Activated B cell treated with CpG ODN at 0.5 μM for 24 hours (primary cell): ENCODE measurements around the gene JPH3. TPM values are rescaled to one million over a fixed set of nuclear protein-coding genes. Genes with fewer than 3 reads are reported as not detected.
A peak's percentile ranks its signal among the peaks of the same experiment; 100 is the strongest.

Experiments used
- ATAC-seq: fragments of 200-7000 bp; cut with Tn5 transposase; one replicate; pipeline ENCODE4 v1.10.0; 2021; ENCODE audit warnings: low read depth, mild to moderate bottlenecking, moderate library complexity
- CTCF ChIA-PET: fragments of 350-600 bp; sonication (Branson Sonifier 250); formaldehyde crosslinking; loops from one replicate; lab custom pipeline; 2021; ENCODE audit warnings: antibody characterized with exemption; lab: Charles Lee
- POLR2A ChIA-PET: fragments of 350-600 bp; sonication (Branson Sonifier 250); formaldehyde crosslinking; loops from one replicate; lab custom pipeline; 2021; ENCODE audit warnings: antibody characterized with exemption; lab: Charles Lee
- DNase-seq: peaks from one replicate; pipeline ENCODE4 v3.0.0; 2022
- H3K27ac Mint-ChIP-seq: one replicate; pipeline ENCODE4 v1.8.0; 2020; ENCODE audit warnings: mixed read lengths
- H3K27me3 Mint-ChIP-seq: one replicate; pipeline ENCODE4 v1.8.0; 2021; ENCODE audit warnings: mixed read lengths
- H3K36me3 Mint-ChIP-seq: one replicate; pipeline ENCODE4 v1.8.0; 2021; ENCODE audit warnings: low read depth, mixed read lengths
- H3K4me1 Mint-ChIP-seq: one replicate; pipeline ENCODE4 v1.8.0; 2021; ENCODE audit warnings: mixed read lengths
- H3K4me3 Mint-ChIP-seq: one replicate; pipeline ENCODE4 v1.8.0; 2020; ENCODE audit warnings: mild to moderate bottlenecking, mixed read lengths
- H3K9me3 Mint-ChIP-seq: one replicate; pipeline ENCODE4 v1.8.0; 2020; ENCODE audit warnings: mixed read lengths
- intact Hi-C: fragments of 100-400 bp; cut with micrococcal nuclease; formaldehyde crosslinking; loops from one replicate; pipeline ENCODE4 v1.15.1; 2024
- total RNA-seq: library from RNA; stranded (reverse); gene quantifications from 2 replicates; pipeline ENCODE4 v1.2.3, GENCODE V29; 2022
- TF ChIP-seq, protein P1 (sequence below): fragments of 200-600 bp; IDR thresholded peaks from one replicate; pipeline ENCODE4 v1.8.0; 2022; ENCODE audit warnings: antibody characterized with exemption, mild to moderate bottlenecking

The JPH3 gene
- not detected in 2 replicates for total RNA-seq

DNA sequence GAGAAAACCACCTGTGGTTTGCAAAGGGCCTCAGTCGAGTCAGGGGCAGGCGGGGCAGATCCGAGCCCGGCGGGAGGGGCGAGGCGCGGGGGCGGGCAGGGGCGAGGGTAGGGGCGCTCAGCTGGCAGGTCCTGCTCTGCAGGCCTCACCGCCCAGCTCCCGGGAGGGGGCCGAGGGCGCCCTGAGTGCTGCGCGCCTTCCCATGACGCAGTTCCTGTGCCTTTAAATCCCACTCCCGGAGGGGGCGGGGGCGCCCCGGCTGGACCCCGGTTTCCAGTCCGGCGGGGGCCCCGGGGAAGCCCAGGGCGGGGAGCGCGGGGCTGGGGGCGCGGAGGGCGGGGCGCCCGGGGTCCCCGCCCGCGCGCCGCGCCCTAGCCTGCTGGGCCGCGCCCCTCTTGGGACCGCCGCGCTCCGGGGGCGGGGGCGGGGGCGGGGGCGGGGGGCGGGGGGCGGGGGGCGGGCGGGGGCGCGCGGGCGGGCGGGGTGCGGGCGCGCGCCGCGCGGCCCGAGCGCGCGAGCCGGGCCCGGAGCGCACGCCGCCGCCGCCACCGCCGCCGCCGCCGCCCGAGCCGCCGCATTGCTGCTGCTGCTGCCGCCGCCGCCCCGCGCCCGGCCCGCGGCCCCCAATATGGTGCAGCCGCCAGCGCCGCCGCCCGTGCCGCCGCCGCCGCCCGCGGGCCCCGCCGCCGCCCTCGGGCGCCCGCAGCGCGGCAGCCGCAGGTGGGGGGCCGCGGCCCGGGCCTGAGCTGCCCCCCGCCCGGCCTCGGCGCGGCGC, at the start of gene JPH3:
TSS of gene JPH3 (plus strand) at position 508 of the 775 bp plus-strand sequence. CDS start 639 bp downstream, outside the sequence.
- Mint-ChIP-seq H3K27me3 (peaks cover 58% of the 10 kb centered on the region), H3K4me1 (peaks cover 9% of the 10 kb centered on the region), H3K4me3 (peak within 1 kb of the TSS; percentile 55), H3K9me3 (peaks cover 4% of the 10 kb centered on the region), H3K36me3 (no peaks in the 10 kb centered on the region), H3K27ac (no peak within 1 kb of the TSS)
- TF ChIP-seq, protein P1, sequence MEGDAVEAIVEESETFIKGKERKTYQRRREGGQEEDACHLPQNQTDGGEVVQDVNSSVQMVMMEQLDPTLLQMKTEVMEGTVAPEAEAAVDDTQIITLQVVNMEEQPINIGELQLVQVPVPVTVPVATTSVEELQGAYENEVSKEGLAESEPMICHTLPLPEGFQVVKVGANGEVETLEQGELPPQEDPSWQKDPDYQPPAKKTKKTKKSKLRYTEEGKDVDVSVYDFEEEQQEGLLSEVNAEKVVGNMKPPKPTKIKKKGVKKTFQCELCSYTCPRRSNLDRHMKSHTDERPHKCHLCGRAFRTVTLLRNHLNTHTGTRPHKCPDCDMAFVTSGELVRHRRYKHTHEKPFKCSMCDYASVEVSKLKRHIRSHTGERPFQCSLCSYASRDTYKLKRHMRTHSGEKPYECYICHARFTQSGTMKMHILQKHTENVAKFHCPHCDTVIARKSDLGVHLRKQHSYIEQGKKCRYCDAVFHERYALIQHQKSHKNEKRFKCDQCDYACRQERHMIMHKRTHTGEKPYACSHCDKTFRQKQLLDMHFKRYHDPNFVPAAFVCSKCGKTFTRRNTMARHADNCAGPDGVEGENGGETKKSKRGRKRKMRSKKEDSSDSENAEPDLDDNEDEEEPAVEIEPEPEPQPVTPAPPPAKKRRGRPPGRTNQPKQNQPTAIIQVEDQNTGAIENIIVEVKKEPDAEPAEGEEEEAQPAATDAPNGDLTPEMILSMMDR, result no peak
- intact Hi-C loops, result no loop called here
- ATAC-seq (no peak), DNase-seq (no peak)
- CTCF ChIA-PET, result no interaction called here
- POLR2A ChIA-PET, result no interaction called here

DNA sequence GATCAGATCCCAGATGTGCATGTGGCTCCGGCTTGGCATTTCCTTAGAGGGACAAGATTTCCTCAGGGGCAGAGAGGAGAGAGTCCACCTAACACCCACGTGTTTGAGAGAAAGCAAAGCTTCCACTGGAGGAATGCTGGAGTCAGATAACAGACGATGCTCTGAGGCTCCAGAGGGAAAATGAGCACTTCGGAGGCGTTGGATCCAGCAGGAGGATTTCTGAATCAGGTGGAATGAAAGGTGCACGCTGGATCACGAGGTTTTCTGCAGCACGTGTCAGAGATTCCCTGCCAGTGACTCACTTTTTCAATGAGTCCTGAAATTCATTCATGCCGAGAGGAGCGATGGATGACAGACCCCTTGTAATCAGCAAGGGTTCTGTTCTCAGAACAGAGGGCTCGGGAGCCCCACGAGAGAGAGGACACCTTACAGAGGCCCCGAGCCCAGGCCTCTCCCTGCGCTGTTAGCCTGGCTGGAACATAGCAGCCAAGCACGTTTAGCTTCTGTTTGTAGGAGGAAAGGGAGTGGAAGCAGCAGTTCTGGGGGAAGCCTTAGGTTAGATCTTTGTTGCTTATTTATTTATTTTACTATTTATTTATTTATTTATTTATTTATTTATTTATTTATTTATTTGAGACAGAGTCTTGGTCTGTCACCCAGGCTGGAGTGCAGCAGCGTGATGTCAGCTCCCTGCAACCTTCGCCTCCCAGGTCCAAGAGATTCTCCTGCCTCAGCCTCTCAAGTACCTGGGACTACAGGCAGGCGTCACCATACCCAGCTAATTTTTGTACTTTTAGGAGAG, 49.3 kb upstream of the JPH3 start:
- POLR2A ChIA-PET, result no interaction called here
- Mint-ChIP-seq H3K36me3 (no peaks in the 10 kb centered on the region), H3K4me1 (no peaks in the 10 kb centered on the region), H3K27me3 (peaks cover 10% of the 10 kb centered on the region), H3K27ac (no peak overlapping the region), H3K9me3 (no peaks in the 10 kb centered on the region), H3K4me3 (no peak overlapping the region)
- ATAC-seq, result no peak
- DNase-seq, result no peak
- TF ChIP-seq, protein P1, result no peak
- CTCF ChIA-PET, result no interaction called here
- intact Hi-C loops, result loop anchor here (5.0 kb wide), 1 partner anchor 91 kb away; no protein-coding TSS in a partner anchor

GRCh38 chr16:87554754-87555427, 47.4 kb upstream of the JPH3 start:
- TF ChIP-seq, protein P1, result no peak
- H3K4me1 Mint-ChIP-seq, result no peaks in the 10 kb centered on the region
- DNase-seq (no peak), ATAC-seq (no peak)
- ChIA-PET POLR2A (no interaction called here), CTCF (no interaction called here)
- H3K27ac Mint-ChIP-seq, result no peak overlapping the region
- no peaks in the 10 kb centered on the region for H3K36me3 Mint-ChIP-seq
- no peaks in the 10 kb centered on the region for H3K9me3 Mint-ChIP-seq
- intact Hi-C loops, result loop anchor here (5.0 kb wide), 1 partner anchor 93 kb away; no protein-coding TSS in a partner anchor
- no peak overlapping the region for H3K4me3 Mint-ChIP-seq
- peaks cover 10% of the 10 kb centered on the region for H3K27me3 Mint-ChIP-seq

DNA sequence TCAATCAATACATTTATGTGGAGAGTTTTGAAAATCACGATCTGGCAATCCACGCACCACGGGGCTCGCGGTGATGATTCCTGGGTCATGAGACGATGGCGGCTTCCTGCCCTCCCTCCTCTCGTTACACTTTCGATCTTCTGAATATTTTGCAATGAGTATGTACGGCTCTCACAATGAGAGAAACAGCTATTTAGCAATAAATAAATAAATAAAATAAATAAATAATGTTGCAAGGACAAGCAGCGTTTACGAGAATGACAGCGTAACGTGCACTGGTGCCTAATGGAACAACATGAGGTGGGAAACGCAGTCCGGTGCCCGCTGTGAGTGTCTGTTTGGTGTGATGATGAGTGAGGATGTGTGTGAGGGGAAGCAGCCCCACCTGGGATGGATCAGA, 46.7 kb upstream of the JPH3 start:
- intact Hi-C loops, result no loop called here
- Mint-ChIP-seq H3K27me3 (peaks cover 10% of the 10 kb centered on the region), H3K4me1 (no peaks in the 10 kb centered on the region), H3K9me3 (peaks cover 5% of the 10 kb centered on the region), H3K36me3 (no peaks in the 10 kb centered on the region), H3K27ac (no peak overlapping the region), H3K4me3 (no peak overlapping the region)
- ChIA-PET POLR2A (no interaction called here), CTCF (no interaction called here)
- ATAC-seq, result no peak
- no peak for DNase-seq
- TF ChIP-seq, protein P1, result no peak
